ENCODE results near the gene PPP6R3. TPM values are rescaled to one million over a fixed set of nuclear protein-coding genes. Genes with fewer than 3 reads are reported as not detected.
"Not testable (repeated sequence)": the region's sequence is repeated elsewhere in the genome, so short reads cannot be mapped to it uniquely, and the experiment has no call there.

PPP6R3 gene
- total RNA-seq, 1 experiment from 2014 or later, result 140 TPM

DNA sequence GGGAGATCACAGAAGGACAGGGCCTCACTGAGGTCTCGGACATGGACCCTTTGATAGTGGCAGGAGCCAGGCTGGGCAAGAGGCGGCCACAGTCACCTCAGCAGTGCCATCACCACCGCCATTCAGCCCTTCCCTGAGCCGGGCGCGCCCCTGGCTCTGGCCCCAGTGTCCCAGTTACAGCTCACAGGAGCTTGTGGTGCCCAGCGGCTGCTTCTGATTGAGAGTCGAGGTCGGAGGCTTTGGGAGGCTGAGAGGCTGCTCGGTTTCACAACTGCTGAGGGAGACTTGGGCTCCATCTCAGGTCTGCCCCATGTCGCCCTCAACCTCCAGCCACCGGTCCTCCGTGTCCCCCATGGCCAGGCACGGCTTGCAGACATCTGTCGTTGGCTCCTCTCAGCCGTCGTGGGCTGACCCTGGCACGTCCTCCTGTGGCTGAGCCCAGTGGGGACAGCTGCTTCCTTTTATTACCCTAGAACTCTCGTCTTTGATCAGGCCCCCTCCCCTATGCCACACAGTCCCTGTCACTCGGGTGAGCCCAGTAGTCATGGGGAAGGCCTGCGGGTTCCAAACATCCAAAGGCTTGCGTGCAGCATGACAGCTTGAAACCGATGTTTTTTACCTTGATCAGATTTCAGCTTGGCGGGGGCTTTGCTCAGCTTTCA, 28.4 kb upstream of the PPP6R3 start:
- Histone ChIP-seq H3K4me3 (ENCODE audit: low read length) (no peak overlapping the region), H2AFZ (ENCODE audit: low read length) (no peak overlapping the region), H3K79me2 (ENCODE audit: low read length) (no peaks in the 10 kb centered on the region), H3K27ac (ENCODE audit: low read length) (no peak overlapping the region), H3K36me3 (ENCODE audit: insufficient read depth, low read length) (no peaks in the 10 kb centered on the region), H4K20me1 (ENCODE audit: insufficient read depth, low read depth, low read length) (no peaks in the 10 kb centered on the region), H3K27me3 (ENCODE audit: low read length) (no peaks in the 10 kb centered on the region), H3K9ac (ENCODE audit: low read length) (no peak overlapping the region), H3K4me2 (ENCODE audit: low read depth, low read length, poor library complexity, severe bottlenecking) (no peak overlapping the region), H3K9me2 (replicated peaks; ENCODE audit: insufficient read depth, low read length) (no peaks in the 10 kb centered on the region), H3K9me3 (ENCODE audit: low read length) (peaks cover 4% of the 10 kb centered on the region; the same call in 1 of the 2 replicates), H3K4me1 (ENCODE audit: low read length) (no peaks in the 10 kb centered on the region)
- DNase-seq, result no peak

DNA sequence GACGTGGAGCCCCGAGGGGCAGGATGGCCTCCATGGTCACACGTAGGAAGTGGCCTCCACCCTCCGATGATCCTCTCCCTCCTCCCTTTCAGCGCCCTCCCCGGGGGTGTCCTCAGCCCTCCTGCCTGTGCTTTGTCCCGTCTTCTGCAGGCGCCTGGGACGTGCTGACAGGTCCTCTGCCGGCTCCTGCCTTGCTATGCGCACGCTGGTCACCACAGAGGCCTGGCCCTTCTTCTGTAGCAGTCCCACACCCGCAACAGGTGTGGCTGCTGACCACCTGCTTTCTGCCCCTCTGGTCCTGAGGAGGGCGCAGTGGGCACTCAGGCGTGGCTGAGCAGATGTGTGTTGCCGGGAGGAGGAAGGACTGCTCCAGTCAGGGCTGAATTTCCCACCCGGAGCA, 27.7 kb upstream of the PPP6R3 start:
- no peak overlapping the region for H3K4me3 ChIP-seq (ENCODE audit: low read length)
- H3K36me3 ChIP-seq (ENCODE audit: insufficient read depth, low read length), result no peaks in the 10 kb centered on the region
- no peak for DNase-seq
- H3K9ac ChIP-seq (ENCODE audit: low read length), result no peak overlapping the region
- no peak overlapping the region for H2AFZ ChIP-seq (ENCODE audit: low read length)
- H3K79me2 ChIP-seq (ENCODE audit: low read length), result no peaks in the 10 kb centered on the region
- no peak overlapping the region for H3K4me2 ChIP-seq (ENCODE audit: low read depth, low read length, poor library complexity, severe bottlenecking)
- H3K9me3 ChIP-seq (ENCODE audit: low read length), result peaks cover 4% of the 10 kb centered on the region; the same call in 1 of the 2 replicates
- H3K4me1 ChIP-seq (ENCODE audit: low read length), result no peaks in the 10 kb centered on the region
- no peaks in the 10 kb centered on the region for H3K27me3 ChIP-seq (ENCODE audit: low read length)
- no peaks in the 10 kb centered on the region for H4K20me1 ChIP-seq (ENCODE audit: insufficient read depth, low read depth, low read length)
- H3K9me2 ChIP-seq (replicated peaks; ENCODE audit: insufficient read depth, low read length), result no peaks in the 10 kb centered on the region
- no peak overlapping the region for H3K27ac ChIP-seq (ENCODE audit: low read length)

DNA sequence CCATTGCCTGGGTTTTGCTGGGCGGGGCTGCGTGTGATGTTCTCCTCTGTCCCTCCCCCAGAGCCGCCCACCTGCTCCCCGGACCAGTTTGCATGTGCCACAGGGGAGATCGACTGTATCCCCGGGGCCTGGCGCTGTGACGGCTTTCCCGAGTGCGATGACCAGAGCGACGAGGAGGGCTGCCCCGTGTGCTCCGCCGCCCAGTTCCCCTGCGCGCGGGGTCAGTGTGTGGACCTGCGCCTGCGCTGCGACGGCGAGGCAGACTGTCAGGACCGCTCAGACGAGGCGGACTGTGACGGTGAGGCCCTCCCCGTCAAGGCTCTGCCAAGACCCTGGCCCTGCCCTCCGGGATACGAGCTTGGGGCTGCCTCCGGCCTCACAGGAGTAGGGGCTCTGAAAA, 27.0 kb upstream of the PPP6R3 start:
- H2AFZ ChIP-seq (ENCODE audit: low read length), result no peak overlapping the region
- H4K20me1 ChIP-seq (ENCODE audit: insufficient read depth, low read depth, low read length), result no peaks in the 10 kb centered on the region
- H3K36me3 ChIP-seq (ENCODE audit: insufficient read depth, low read length), result no peaks in the 10 kb centered on the region
- H3K9me3 ChIP-seq (ENCODE audit: low read length), result peaks cover 4% of the 10 kb centered on the region; the same call in 1 of the 2 replicates
- no peak overlapping the region for H3K4me3 ChIP-seq (ENCODE audit: low read length)
- DNase-seq, result no peak
- H3K9ac ChIP-seq (ENCODE audit: low read length), result no peak overlapping the region
- no peaks in the 10 kb centered on the region for H3K79me2 ChIP-seq (ENCODE audit: low read length)
- no peak overlapping the region for H3K27ac ChIP-seq (ENCODE audit: low read length)
- no peaks in the 10 kb centered on the region for H3K27me3 ChIP-seq (ENCODE audit: low read length)
- no peak overlapping the region for H3K4me2 ChIP-seq (ENCODE audit: low read depth, low read length, poor library complexity, severe bottlenecking)
- H3K9me2 ChIP-seq (replicated peaks; ENCODE audit: insufficient read depth, low read length), result no peaks in the 10 kb centered on the region
- H3K4me1 ChIP-seq (ENCODE audit: low read length), result no peaks in the 10 kb centered on the region

GRCh38 chr11:68434159-68434558, 26.4 kb upstream of the PPP6R3 start:
- H3K27me3 ChIP-seq (ENCODE audit: low read length); H3K27ac ChIP-seq (ENCODE audit: low read length); H3K79me2 ChIP-seq (ENCODE audit: low read length); DNase-seq; H3K4me3 ChIP-seq (ENCODE audit: low read length); H3K4me2 ChIP-seq (ENCODE audit: low read depth, low read length, poor library complexity, severe bottlenecking); H3K4me1 ChIP-seq (ENCODE audit: low read length); H3K9me3 ChIP-seq (ENCODE audit: low read length); H4K20me1 ChIP-seq (ENCODE audit: insufficient read depth, low read depth, low read length); H3K9me2 ChIP-seq (replicated peaks; ENCODE audit: insufficient read depth, low read length); H3K9ac ChIP-seq (ENCODE audit: low read length); H3K36me3 ChIP-seq (ENCODE audit: insufficient read depth, low read length); H2AFZ ChIP-seq (ENCODE audit: low read length): not testable (repeated sequence)

DNA sequence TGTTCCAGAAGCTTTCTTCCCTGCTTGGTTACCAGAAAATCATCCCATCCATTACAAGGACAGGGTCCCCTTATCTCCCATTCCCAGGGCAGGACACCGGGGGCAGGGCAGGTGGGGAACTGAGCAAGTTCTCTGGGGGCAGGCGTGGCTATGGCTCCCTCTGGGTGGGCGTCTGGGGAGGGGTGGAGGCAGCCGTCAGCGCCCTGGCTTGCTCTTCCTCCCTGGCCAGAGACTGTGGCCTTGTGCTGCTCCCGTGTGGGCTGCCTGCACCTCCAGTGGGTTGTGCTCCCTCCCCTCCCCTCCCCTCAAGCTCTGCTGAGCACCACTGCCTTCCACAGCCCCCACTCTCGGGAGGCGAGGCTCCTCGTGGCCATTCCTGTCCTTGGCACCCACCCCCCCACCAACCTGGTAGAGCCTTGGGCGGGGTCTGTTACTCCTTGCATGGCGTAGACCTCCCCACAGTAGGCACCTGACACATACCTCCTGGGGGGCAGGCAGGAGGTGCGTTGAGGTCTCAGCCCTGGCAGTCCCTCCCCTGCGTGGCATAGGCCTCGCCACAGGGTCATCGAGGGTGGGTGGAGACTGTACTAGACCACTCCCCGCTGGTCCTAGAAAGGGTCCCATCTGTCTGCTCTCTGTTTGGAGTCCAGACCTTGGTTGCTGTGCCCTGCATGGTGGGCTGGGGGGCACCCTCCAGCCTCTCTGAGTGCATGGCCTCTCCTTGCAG, 24.2 kb upstream of the PPP6R3 start:
- no peak for DNase-seq
- no peak overlapping the region for H3K9ac ChIP-seq (ENCODE audit: low read length)

GRCh38 chr11:68436985-68437926, 23.3 kb upstream of the PPP6R3 start:
- Histone ChIP-seq H4K20me1 (ENCODE audit: insufficient read depth, low read depth, low read length) (no peaks in the 10 kb centered on the region), H3K9me3 (ENCODE audit: low read length) (no peaks in the 10 kb centered on the region), H3K4me2 (ENCODE audit: low read depth, low read length, poor library complexity, severe bottlenecking) (no peak overlapping the region), H3K4me3 (ENCODE audit: low read length) (no peak overlapping the region), H3K27me3 (ENCODE audit: low read length) (no peaks in the 10 kb centered on the region), H2AFZ (ENCODE audit: low read length) (no peak overlapping the region), H3K4me1 (ENCODE audit: low read length) (peaks cover 20% of the 10 kb centered on the region), H3K9me2 (replicated peaks; ENCODE audit: insufficient read depth, low read length) (no peaks in the 10 kb centered on the region), H3K27ac (ENCODE audit: low read length) (no peak overlapping the region), H3K79me2 (ENCODE audit: low read length) (no peaks in the 10 kb centered on the region), H3K36me3 (ENCODE audit: insufficient read depth, low read length) (no peaks in the 10 kb centered on the region), H3K9ac (ENCODE audit: low read length) (no peak overlapping the region)
- DNase-seq, result no peak

More for the DNA sequence above, 24.2 kb upstream of the PPP6R3 start:
- Histone ChIP-seq H3K79me2 (ENCODE audit: low read length) (no peaks in the 10 kb centered on the region), H3K27ac (ENCODE audit: low read length) (no peak overlapping the region), H3K4me3 (ENCODE audit: low read length) (no peak overlapping the region), H3K27me3 (ENCODE audit: low read length) (no peaks in the 10 kb centered on the region), H3K36me3 (ENCODE audit: insufficient read depth, low read length) (no peaks in the 10 kb centered on the region), H3K4me1 (ENCODE audit: low read length) (peaks cover 11% of the 10 kb centered on the region), H3K4me2 (ENCODE audit: low read depth, low read length, poor library complexity, severe bottlenecking) (no peak overlapping the region), H2AFZ (ENCODE audit: low read length) (no peak overlapping the region), H3K9me2 (replicated peaks; ENCODE audit: insufficient read depth, low read length) (no peaks in the 10 kb centered on the region), H3K9me3 (ENCODE audit: low read length) (no peaks in the 10 kb centered on the region), H4K20me1 (ENCODE audit: insufficient read depth, low read depth, low read length) (no peaks in the 10 kb centered on the region)

- no peak overlapping the region for H3K4me2 ChIP-seq (ENCODE audit: low read depth, low read length, poor library complexity, severe bottlenecking)
- H3K9me3 ChIP-seq (ENCODE audit: low read length), result no peaks in the 10 kb centered on the region
- H3K9ac ChIP-seq (ENCODE audit: low read length), result no peak overlapping the region
- H3K27me3 ChIP-seq (ENCODE audit: low read length), result no peaks in the 10 kb centered on the region
- DNase-seq, result no peak
- H3K9me2 ChIP-seq (replicated peaks; ENCODE audit: insufficient read depth, low read length), result no peaks in the 10 kb centered on the region
- H3K4me1 ChIP-seq (ENCODE audit: low read length), result peaks cover 20% of the 10 kb centered on the region
- H3K27ac ChIP-seq (ENCODE audit: low read length), result no peak overlapping the region
- no peak overlapping the region for H2AFZ ChIP-seq (ENCODE audit: low read length)
- no peaks in the 10 kb centered on the region for H3K36me3 ChIP-seq (ENCODE audit: insufficient read depth, low read length)
- no peak overlapping the region for H3K4me3 ChIP-seq (ENCODE audit: low read length)
- no peaks in the 10 kb centered on the region for H3K79me2 ChIP-seq (ENCODE audit: low read length)
- H4K20me1 ChIP-seq (ENCODE audit: insufficient read depth, low read depth, low read length), result no peaks in the 10 kb centered on the region
Observed at GRCh38 chr11:68437927-68438657, 22.5 kb upstream of the PPP6R3 start.
